Activated CD8-positive, alpha-beta memory T cell treated with anti-CD3 and anti-CD28 coated beads, Interleukin-2, amount 50 U/mL, for 24 hours (primary cell): ENCODE measurements around the gene IMMP2L.
"Not testable (repeated sequence)": the region's sequence is repeated elsewhere in the genome, so short reads cannot be mapped to it uniquely, and the experiment has no call there.

Experiments
- DNase-seq: peaks from one replicate; pipeline ENCODE4 v3.0.0-alpha.2; 2020; ENCODE audit errors: extremely low read depth

Gene IMMP2L

GRCh38 chr7:111561904-111562732 is at the start of gene IMMP2L:
Gene IMMP2L, minus strand, starts transcription at chr7:111562492.
- peak; percentile 65 for DNase-seq

- not testable (repeated sequence) for DNase-seq
These were observed 47.4 kb upstream of the IMMP2L start for GRCh38 chr7:111609483-111610254.

GRCh38 chr7:111607621-111608020 is 45.3 kb upstream of the IMMP2L start:
- no peak for DNase-seq

GRCh38 chr7:111605246-111605645 is 43.0 kb upstream of the IMMP2L start:
- DNase-seq, result no peak

- no peak for DNase-seq
These were observed 37.8 kb upstream of the IMMP2L start for GRCh38 chr7:111600091-111600490.

- no peak for DNase-seq
These were observed 33.5 kb upstream of the IMMP2L start for GRCh38 chr7:111595780-111596179.

GRCh38 chr7:111594602-111595001 is 32.3 kb upstream of the IMMP2L start:
- DNase-seq, result no peak

GRCh38 chr7:111593343-111593742 is 31.1 kb upstream of the IMMP2L start:
- DNase-seq, result no peak

- DNase-seq, result no peak
These were observed 25.8 kb upstream of the IMMP2L start for GRCh38 chr7:111588065-111588433.

- no peak for DNase-seq
These were observed 25.2 kb upstream of the IMMP2L start for GRCh38 chr7:111587410-111588064.

GRCh38 chr7:111586711-111587409 is 24.6 kb upstream of the IMMP2L start:
- no peak for DNase-seq

- not testable (repeated sequence) for DNase-seq
These were observed 19.6 kb upstream of the IMMP2L start for GRCh38 chr7:111581784-111582488.

- not testable (repeated sequence) for DNase-seq
These were observed 18.9 kb upstream of the IMMP2L start for GRCh38 chr7:111581207-111581606.

- DNase-seq, result no peak
These were observed 16.5 kb upstream of the IMMP2L start for GRCh38 chr7:111578754-111579153.

GRCh38 chr7:111571720-111572119 is 9.4 kb upstream of the IMMP2L start:
- no peak for DNase-seq

- no peak for DNase-seq
These were observed 6.7 kb upstream of the IMMP2L start for GRCh38 chr7:111568870-111569462.

GRCh38 chr7:111568419-111568818 is 6.1 kb upstream of the IMMP2L start:
- no peak for DNase-seq

- DNase-seq, result no peak
These were observed 1.8 kb upstream of the IMMP2L start for GRCh38 chr7:111564078-111564477.

GRCh38 chr7:111561654-111561903 is 713 bp downstream of the IMMP2L start:
- DNase-seq, result no peak

- DNase-seq, result no peak
These were observed 1.3 kb downstream of the IMMP2L start for GRCh38 chr7:111560773-111561653.
